Activated CD4-positive, alpha-beta T cell treated with anti-CD3 and anti-CD28 coated beads, Interleukin-2, Interleukin-4, amounts not matched to agents 100 ng/mL and 50 ng/mL, durations not matched to agents 16 hours and 8 hours (primary cell): ENCODE measurements around the gene CCL16.
A peak's percentile ranks its signal among the peaks of the same experiment; 100 is the strongest.

Experiments
- DNase-seq: peaks from one replicate; pipeline ENCODE4 v3.0.0-alpha.2; 2020; ENCODE audit warnings: low spot score

The CCL16 gene

GRCh38 chr17:35936063-35936462 is 45.2 kb downstream of the CCL16 start:
- DNase-seq: no peak

GRCh38 chr17:35934760-35935159 is 46.5 kb downstream of the CCL16 start:
- no peak for DNase-seq

GRCh38 chr17:35932586-35932985 is 48.7 kb downstream of the CCL16 start:
- DNase-seq: no peak

GRCh38 chr17:35931794-35932425 is 49.4 kb downstream of the CCL16 start:
- no peak for DNase-seq

- peak; percentile 91 for DNase-seq
Measured at GRCh38 chr17:35930211-35931065, 50.9 kb downstream of the CCL16 start, which contains the start of gene RDM1. Gene RDM1 (minus strand): TSS chr17:35930773. CDS start chr17:35930727, 46 bp downstream.

GRCh38 chr17:35927714-35928113 is 53.6 kb downstream of the CCL16 start:
- DNase-seq: no peak
